GM23338 (cell line): ENCODE measurements around the gene TGFB3. TPM values are rescaled to one million over a fixed set of nuclear protein-coding genes. Genes with fewer than 3 reads are reported as not detected.

Source experiments
- ATAC-seq: fragments of 200-7000 bp; cut with Tn5 transposase; 3 replicates; pipeline ENCODE4 v1.9.1; 2020
- DNase-seq: peaks from one replicate; pipeline ENCODE4 v3.0.0-alpha.2; 2015; ENCODE audit warnings: low spot score
- H2AFZ ChIP-seq: fragments of 200-600 bp; sonication (generic); 2 replicates; pipeline ENCODE4 v1.8.0; 2016; ENCODE audit warnings: antibody characterized with exemption, mild to moderate bottlenecking, moderate library complexity
- H3F3A ChIP-seq: fragments of 200-600 bp; sonication (generic); replicated peaks from 2 replicates; pipeline ENCODE4 v1.8.0; 2017; ENCODE audit warnings: antibody characterized with exemption, mixed run types, low read depth
- H3K27ac ChIP-seq: fragments of 200-600 bp; sonication (generic); 2 replicates; pipeline ENCODE4 v1.6.1; 2016; ENCODE audit warnings: low read depth
- H3K27me3 ChIP-seq: fragments of 200-600 bp; sonication (generic); 2 replicates; pipeline ENCODE4 v1.8.0; 2016; ENCODE audit warnings: mild to moderate bottlenecking, mixed run types, moderate library complexity; ENCODE audit not compliant: insufficient read depth
- H3K36me3 ChIP-seq: fragments of 200-600 bp; sonication (generic); 2 replicates; pipeline ENCODE4 v1.8.0; 2016; ENCODE audit warnings: mild to moderate bottlenecking; ENCODE audit not compliant: insufficient read depth
- H3K4me1 ChIP-seq: fragments of 200-600 bp; sonication (generic); 2 replicates; pipeline ENCODE4 v1.8.0; 2016; ENCODE audit warnings: mild to moderate bottlenecking, moderate library complexity; ENCODE audit not compliant: insufficient read depth
- H3K4me2 ChIP-seq: fragments of 200-600 bp; sonication (generic); 2 replicates; pipeline ENCODE4 v1.7.1; 2017; ENCODE audit warnings: mixed run types
- H3K4me3 ChIP-seq: fragments of 200-600 bp; sonication (generic); 2 replicates; pipeline ENCODE4 v1.6.1; 2016; ENCODE audit warnings: mixed run types
- H3K79me2 ChIP-seq: fragments of 200-600 bp; sonication (generic); replicated peaks from 2 replicates; pipeline ENCODE4 v1.8.0; 2017; ENCODE audit warnings: mild to moderate bottlenecking; ENCODE audit not compliant: insufficient read depth
- H3K9me2 ChIP-seq: fragments of 200-600 bp; sonication (generic); 2 replicates; pipeline ENCODE4 v1.8.0; 2017; ENCODE audit not compliant: insufficient read depth
- H4K20me1 ChIP-seq: fragments of 200-600 bp; sonication (generic); replicated peaks from 2 replicates; pipeline ENCODE4 v1.8.0; 2017; ENCODE audit warnings: mild to moderate bottlenecking; ENCODE audit not compliant: insufficient read depth
- H3K27ac Mint-ChIP-seq: 2 replicates; pipeline ENCODE4 v1.8.0; 2020; ENCODE audit warnings: inconsistent platforms, mild to moderate bottlenecking, moderate library complexity, mixed read lengths
- H3K27me3 Mint-ChIP-seq: 3 replicates; pipeline ENCODE4 v1.8.0; 2022; ENCODE audit warnings: low read depth, mild to moderate bottlenecking, moderate library complexity, mixed read lengths, inconsistent platforms; ENCODE audit not compliant: insufficient read depth, poor library complexity
- H3K36me3 Mint-ChIP-seq: 3 replicates; pipeline ENCODE4 v1.8.0; 2021; ENCODE audit warnings: low read depth, mild to moderate bottlenecking, inconsistent platforms, moderate library complexity, mixed read lengths
- H3K4me1 Mint-ChIP-seq: 3 replicates; pipeline ENCODE4 v1.8.0; 2020; ENCODE audit warnings: mild to moderate bottlenecking, inconsistent platforms, mixed read lengths
- H3K4me3 Mint-ChIP-seq: 3 replicates; pipeline ENCODE4 v1.8.0; 2021; ENCODE audit warnings: moderate library complexity, mild to moderate bottlenecking, inconsistent platforms, mixed read lengths
- H3K9me3 Mint-ChIP-seq: 3 replicates; pipeline ENCODE4 v1.8.0; 2020; ENCODE audit warnings: moderate library complexity, mild to moderate bottlenecking, inconsistent platforms, mixed read lengths
- CREB1 ChIP-seq: fragments of 250-450 bp; sonication (Bioruptor Pico); IDR thresholded peaks from 2 replicates; pipeline ENCODE4 v1.5.0; 2020; ENCODE audit warnings: low read depth, mild to moderate bottlenecking, moderate library complexity
- CTCF ChIP-seq, 2 experiments: fragments of 200-600 bp in 1 of 2; sonication (generic) in 1 of 2; conservative IDR thresholded peaks; 2 replicates each; pipeline versions ENCODE4 v1.5.1 to v1.6.1; 2016 to 2017; ENCODE audit warnings: antibody characterized with exemption in 2 of 2, low read depth in 2 of 2, mild to moderate bottlenecking in 2 of 2, moderate library complexity in 1 of 2
- ETS1 ChIP-seq: IDR thresholded peaks from 2 replicates; pipeline ENCODE4 v1.6.1; 2016; ENCODE audit warnings: antibody characterized with exemption
- EZH2phosphoT487 ChIP-seq: fragments of 200-600 bp; sonication (generic); IDR thresholded peaks from one replicate; pipeline ENCODE4 v1.8.1; 2018; ENCODE audit warnings: antibody characterized with exemption; ENCODE audit not compliant: unreplicated experiment
- JUNB ChIP-seq: IDR thresholded peaks from one replicate; pipeline ENCODE4 v1.6.1; 2016; ENCODE audit warnings: antibody characterized with exemption; ENCODE audit not compliant: unreplicated experiment
- POLR2AphosphoS5 ChIP-seq: IDR thresholded peaks from 2 replicates; pipeline ENCODE4 v1.6.1; 2016; ENCODE audit warnings: antibody characterized with exemption, low read depth
- REST ChIP-seq: IDR thresholded peaks from one replicate; pipeline ENCODE4 v1.6.1; 2018; ENCODE audit warnings: antibody characterized with exemption; ENCODE audit not compliant: unreplicated experiment
- STAT1 ChIP-seq: IDR thresholded peaks from one replicate; pipeline ENCODE4 v1.6.1; 2016; ENCODE audit warnings: antibody characterized with exemption; ENCODE audit not compliant: unreplicated experiment
- ZNF114 ChIP-seq: fragments of 250-450 bp; sonication (Bioruptor Pico); IDR thresholded peaks from 2 replicates; pipeline ENCODE4 v1.5.0; 2020; ENCODE audit warnings: mild to moderate bottlenecking, moderate library complexity
- ZNF331 ChIP-seq: fragments of 250-450 bp; sonication (Bioruptor Pico); IDR thresholded peaks from 2 replicates; pipeline ENCODE4 v1.5.0; 2020; ENCODE audit warnings: low read depth, mild to moderate bottlenecking, moderate library complexity
- ZNF462 ChIP-seq: fragments of 250-450 bp; sonication (Bioruptor Pico); IDR thresholded peaks from 2 replicates; pipeline ENCODE4 v1.5.0; 2020; ENCODE audit warnings: mild to moderate bottlenecking, moderate library complexity
- polyA plus RNA-seq: library from polyadenylated mRNA; unstranded; fragments of >200 nt; fragmentation: Nextera tagmentation; extraction: Ambion mirVana; gene quantifications from 2 replicates; pipeline ENCODE4 v1.2.1, GENCODE V29; 2016
- total RNA-seq: library from RNA; depleted of rRNA; stranded (reverse); fragments of >200 nt; shearing (Covaris generic); gene quantifications from 2 replicates; pipeline ENCODE4 v1.2.3, GENCODE V29; 2014

The TGFB3 gene
- total and polyA plus RNA-seq, 2 experiments from 2014 or later = 0.17 to 0.87 TPM

- TF ChIP-seq ZNF462 (CRISPR knock-in tag) (no peak), STAT1 (no peak), POLR2AphosphoS5 (no peak), ZNF331 (no peak), CTCF (conservative IDR thresholded peaks at IDR 0.05; ENCODE audit: low read depth in 2 of 2) (no peak)
Observed at GRCh38 chr14:76015191-76015590, 33.4 kb upstream of the TGFB3 start (continued).

- no peak overlapping the region for H2AFZ ChIP-seq
- no peak overlapping the region for H3K4me3 ChIP-seq
- Mint-ChIP-seq H3K9me3 (no peaks in the 10 kb centered on the region), H3K4me1 (peaks cover 17% of the 10 kb centered on the region; the same call in 2 of the 3 replicates), H3K36me3 (peaks cover 7% of the 10 kb centered on the region; the same call in 2 of the 3 replicates), H3K27me3 (peaks cover 4% of the 10 kb centered on the region), H3K4me3 (no peak overlapping the region), H3K27ac (peak overlapping the region; percentile 48; the same call in 1 of the 2 replicates)
- no peaks in the 10 kb centered on the region for H3K36me3 ChIP-seq
- H3K27me3 ChIP-seq = no peaks in the 10 kb centered on the region
- H3K4me1 ChIP-seq = peaks cover 22% of the 10 kb centered on the region
- 0 out of 2 replicates have a peak, but pooled peaks cover 4% of the 10 kb centered on the region for H3K9me2 ChIP-seq
- H3K79me2 ChIP-seq = no peaks in the 10 kb centered on the region
- peaks cover under 1% of the 10 kb centered on the region; the same call in 1 of the 2 replicates for H4K20me1 ChIP-seq
- ATAC-seq (peak; percentile 28; the same call in 1 of the 3 replicates), DNase-seq (peak; percentile 42)
- H3K27ac ChIP-seq = no peak overlapping the region
- H3K4me2 ChIP-seq = no peak overlapping the region; the same call in 1 of the 2 replicates
- H3F3A ChIP-seq = no peaks in the 10 kb centered on the region
- TF ChIP-seq ZNF114 (CRISPR knock-in tag) (no peak), ETS1 (no peak), EZH2phosphoT487 (no peak), JUNB (no peak), REST (no peak), CREB1 (CRISPR knock-in tag) (no peak)
Observed at GRCh38 chr14:76012354-76012753, 30.6 kb upstream of the TGFB3 start.
